Measurements from ENCODE around the gene PCDHGA11.
"Not testable (repeated sequence)": the region's sequence is repeated elsewhere in the genome, so short reads cannot be mapped to it uniquely, and the experiment has no call there.

PCDHGA11 gene

GRCh38 chr5:141432726-141433125, 11.9 kb downstream of the PCDHGA11 start:
- DNase-seq, result not testable (repeated sequence)

- no peak for DNase-seq
Observed at GRCh38 chr5:141434006-141434405, 13.2 kb downstream of the PCDHGA11 start.

- no peak for DNase-seq
Observed at GRCh38 chr5:141437221-141437620, 16.4 kb downstream of the PCDHGA11 start.

GRCh38 chr5:141439411-141440141, 18.7 kb downstream of the PCDHGA11 start:
- no peak for DNase-seq

- no peak for DNase-seq
Observed at GRCh38 chr5:141440341-141440740, 19.5 kb downstream of the PCDHGA11 start.

- no peak for DNase-seq
Observed at GRCh38 chr5:141441571-141442170, 20.8 kb downstream of the PCDHGA11 start.

- DNase-seq, result no peak
Observed at GRCh38 chr5:141465351-141465750, 44.5 kb downstream of the PCDHGA11 start.
